ENCODE measurements around the gene SARDH.

The SARDH gene

DNA sequence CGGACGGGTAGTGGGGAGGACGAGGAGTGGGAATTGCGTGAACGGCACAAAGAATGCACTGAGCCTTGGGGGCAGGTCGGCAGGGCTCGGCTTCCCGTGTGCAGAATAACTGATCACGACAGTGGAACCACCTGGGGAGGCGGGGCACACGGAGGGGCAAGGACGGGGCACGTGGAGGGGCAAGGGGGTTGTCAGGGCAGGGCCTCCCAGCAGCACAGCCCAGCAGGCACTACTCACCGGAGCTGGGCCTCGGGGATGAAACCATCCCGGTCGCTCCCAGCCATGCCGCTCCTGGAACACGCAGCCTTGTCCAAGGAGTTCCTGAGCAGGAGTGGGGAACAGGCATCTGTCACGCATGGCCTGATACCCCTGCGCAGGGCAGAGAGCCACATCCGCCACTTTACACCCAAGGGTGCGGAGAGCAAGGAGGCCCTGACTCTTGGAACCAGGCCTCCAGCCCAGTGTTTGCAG lies 33.4 kb downstream of the SARDH start:
- no peak for DNase-seq (ENCODE audit: extremely low read depth in 1 of 2, low read depth in 1 of 2)

DNA sequence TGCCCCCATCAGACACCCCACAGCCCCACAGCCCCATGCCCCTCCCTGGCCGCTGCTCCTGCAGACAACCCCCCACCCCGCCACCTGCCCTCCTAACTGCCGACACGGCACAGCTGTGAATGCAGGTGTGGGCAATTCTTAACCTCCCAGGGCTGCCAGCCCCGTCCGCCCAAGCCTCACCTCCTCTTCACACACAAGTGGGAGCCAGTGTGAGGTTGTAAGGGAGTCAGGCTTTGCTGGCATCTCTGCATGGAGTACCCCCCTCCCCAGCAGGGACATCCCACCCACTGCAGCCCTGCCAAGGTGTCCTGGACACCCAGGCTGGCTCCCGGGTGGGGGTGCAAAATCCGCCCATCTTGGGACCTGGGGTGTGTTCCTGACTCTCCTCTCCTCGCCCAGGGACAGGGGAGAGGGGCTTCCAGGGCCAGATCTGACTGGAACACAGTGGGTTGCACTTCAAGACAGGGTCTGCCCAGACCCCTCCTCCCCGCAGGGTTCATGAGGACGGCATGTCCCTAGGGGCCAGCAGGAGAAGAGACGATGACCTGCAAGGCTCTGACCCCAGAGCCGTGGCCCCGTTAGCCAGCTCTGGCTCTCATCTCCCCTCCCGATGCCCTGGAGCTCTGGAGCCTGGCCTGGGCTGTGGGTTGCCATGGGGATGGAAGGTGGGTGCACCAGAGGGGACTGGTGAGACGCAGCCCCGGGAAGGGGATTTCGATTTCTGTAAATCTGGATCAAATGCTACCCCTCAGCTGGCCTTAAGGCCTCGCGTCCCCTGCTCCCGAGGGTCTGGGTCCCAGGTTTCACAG lies 34.4 kb downstream of the SARDH start:
- DNase-seq (ENCODE audit: extremely low read depth in 1 of 2, low read depth in 1 of 2), result no peak

DNA sequence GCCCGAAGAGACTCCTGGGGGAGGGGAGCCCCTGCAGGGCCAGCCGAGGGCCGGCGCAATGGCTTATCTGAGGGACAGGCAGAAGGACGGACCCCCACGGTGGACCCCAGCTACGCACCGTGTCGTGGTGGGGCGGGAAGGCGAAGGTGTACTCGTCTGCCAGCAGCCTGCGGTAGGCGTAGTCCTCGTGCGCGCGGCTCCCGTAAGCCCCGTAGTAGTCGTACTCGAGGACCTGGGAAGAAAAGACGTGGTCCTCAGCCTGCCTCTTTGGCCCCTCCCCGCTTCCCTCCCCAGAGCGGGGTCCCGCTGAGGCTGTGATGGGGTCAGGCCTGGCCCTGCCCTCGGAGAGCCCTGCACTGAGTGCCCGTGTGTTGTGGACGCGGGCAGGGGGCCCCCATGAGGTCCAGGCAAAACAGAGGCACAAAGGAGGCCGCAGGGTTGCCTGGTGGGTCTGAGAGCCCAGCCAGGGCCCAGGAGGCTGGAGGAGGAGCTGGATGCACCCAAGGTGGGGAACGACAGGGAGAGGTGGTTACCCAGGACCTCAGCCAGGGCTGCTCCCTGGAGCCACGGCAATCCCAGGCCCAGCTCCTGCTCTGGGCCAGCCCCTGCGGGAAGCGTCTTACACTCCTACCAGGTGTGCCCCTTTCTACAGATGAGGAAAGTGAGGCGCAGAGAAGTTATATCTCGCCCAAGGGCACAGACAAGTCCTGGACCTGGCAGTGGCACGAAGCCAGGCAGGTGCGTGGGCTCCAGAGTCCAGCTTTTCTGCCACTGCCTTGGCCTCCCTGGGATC lies 35.2 kb downstream of the SARDH start:
- no peak for DNase-seq (ENCODE audit: extremely low read depth in 1 of 2, low read depth in 1 of 2)

DNA sequence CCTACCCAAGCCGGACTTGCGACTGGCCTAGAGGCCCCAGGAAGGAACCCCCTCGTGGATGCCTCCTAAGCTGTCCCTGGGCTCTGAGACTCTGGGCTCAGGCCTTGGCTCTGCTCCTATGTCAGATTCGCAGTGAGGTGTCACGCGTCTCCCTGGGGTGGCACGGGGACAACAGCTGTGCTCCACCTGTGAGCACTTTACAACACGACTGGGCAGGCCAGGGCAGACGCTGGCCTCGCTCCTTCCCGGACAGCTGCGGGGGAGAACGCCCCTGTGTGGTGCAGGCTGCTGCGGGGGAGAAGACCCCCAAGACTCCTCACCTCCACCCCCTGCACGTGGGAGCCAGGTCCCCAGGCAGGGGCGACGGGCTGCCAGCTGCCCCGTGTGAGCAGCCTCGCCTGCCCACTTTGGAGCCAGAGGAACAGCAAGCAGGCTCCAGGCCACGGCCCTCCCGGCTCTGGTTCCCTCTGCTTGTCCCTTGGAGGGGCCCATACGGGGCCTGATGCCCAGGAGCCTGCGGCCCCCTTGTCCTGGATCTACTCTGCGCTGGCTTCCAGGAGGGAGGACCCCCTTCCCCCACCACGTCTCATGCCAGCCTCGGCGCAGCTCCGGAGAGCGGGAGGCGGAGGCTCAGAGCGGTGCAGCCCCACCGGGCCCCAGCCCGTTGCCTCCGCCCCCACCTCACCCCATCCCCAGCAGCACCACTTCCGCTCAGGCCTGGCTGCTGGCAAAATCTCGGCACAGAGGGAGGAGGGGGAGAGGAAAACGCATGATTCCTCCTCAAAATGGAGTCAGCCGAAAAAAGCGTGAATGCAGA lies 36.0 kb downstream of the SARDH start:
- peak; percentile 33 to 40 for DNase-seq (ENCODE audit: extremely low read depth in 1 of 2, low read depth in 1 of 2)

DNA sequence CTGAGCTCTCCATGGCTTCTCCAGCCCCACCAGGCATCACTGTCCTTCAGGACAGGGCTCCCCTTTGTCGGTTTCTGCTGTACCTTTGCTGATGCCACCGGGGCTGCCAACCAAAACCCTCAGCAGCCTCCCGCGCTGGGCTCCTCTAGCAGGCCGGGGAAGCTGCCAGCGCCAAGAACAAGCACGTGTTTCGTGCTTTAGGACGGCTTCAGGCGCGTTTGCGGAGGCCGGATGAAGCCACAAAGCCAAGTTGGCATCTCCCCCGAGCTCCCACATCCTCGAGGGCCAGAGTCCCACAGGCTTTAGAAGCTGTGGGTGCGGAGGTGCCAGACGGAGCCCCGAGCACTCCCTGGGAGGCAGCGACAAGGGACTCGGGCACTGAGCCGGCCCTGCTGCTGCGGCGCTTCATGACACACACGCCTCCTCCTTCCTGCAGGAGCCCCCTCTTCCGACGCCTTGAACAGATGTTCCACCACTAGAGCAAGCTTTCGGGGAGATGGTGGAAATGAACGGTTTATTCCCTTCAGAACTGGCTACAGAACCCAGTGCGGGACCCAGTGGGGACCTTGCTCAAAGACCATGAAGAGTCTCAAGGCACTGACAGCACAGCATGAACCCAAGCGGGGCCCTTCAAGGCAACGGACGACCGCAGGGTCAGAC lies 36.7 kb downstream of the SARDH start:
- DNase-seq (ENCODE audit: extremely low read depth in 1 of 2, low read depth in 1 of 2), result peak in 1 of 2 donors; percentile 14

DNA sequence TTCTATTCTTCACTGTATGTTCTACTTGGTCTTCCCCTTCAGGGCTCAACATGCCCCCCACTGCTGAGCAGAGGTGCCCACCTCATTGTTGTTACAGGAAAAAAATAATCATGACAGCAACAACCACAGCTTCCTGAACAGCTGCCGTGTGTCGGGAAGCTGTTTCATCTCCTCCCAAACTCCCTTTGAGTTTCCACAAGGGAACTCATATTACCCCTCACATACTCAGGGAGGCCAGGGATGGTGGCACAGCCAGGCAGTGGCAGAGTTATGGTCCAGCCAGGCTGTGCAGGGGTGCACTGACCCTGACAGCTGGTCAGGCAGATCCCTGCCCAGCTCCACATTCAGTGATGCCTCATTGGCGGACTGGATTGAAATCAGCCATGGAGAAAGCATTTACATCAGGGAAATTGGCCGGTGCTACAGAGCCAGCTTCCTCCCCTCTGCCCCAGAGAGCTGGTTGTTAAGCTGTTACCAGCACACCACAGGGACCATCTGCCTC lies 37.3 kb downstream of the SARDH start:
- DNase-seq (ENCODE audit: extremely low read depth in 1 of 2, low read depth in 1 of 2), result no peak

DNA sequence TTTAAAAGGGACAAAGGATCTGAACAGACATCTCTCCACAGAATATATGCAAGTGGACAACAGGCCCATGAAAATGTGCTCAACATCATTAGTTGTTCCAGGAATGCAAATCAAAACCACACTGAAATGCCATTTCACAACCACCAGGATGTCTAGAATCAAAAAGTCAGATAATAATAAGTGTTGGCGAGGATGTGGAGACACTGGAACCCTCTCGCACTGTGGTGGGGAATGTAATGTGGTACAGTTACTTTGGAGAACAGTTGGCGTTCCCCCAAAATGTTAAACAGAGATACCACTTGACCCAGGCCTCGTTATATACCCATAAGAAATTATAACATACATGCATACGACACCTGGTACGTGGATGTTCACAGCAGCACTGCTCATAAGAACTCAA lies 38.6 kb downstream of the SARDH start:
- no peak for DNase-seq (ENCODE audit: extremely low read depth in 1 of 2, low read depth in 1 of 2)

DNA sequence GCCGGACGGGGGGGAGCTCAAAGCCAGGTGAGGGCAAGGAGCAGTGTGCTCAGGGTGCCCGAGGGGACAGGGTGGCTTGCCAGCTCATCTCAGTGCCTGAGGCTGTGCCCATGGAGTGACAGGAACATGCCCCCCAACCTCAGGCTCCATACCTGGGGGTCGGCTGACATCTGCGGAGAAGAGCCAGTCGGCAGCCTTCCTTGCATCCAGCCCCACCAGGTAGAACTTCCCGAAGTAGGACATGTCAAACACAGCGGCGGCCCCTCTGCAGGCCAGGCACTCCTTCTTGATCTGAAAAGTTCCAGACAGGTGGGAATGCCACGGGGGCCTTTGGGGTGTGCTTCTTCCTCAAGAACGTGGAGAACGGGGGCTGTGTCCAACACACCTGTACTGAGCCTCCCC lies 42.1 kb downstream of the SARDH start:
- DNase-seq (ENCODE audit: extremely low read depth in 1 of 2, low read depth in 1 of 2), result no peak

DNA sequence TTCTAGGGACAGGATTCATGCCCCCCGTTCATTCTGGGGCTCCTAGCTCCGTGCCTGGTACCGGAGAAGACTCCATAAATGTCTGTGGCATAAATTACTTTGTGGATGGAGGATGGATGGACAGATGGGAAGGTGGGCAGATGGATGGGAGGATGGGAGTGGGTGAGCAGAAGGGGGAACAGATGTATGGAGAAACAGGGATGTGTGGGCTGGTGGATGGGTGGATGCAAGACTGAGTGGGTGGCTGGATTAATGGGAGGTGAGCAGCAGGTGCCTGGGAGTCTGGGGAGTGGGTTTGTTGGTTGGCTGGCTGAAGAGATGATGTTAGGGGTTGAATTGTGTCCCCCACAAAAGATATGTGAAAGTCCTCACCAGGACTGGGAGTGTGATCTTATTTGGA lies 43.5 kb downstream of the SARDH start:
- no peak for DNase-seq (ENCODE audit: extremely low read depth in 1 of 2, low read depth in 1 of 2)

DNA sequence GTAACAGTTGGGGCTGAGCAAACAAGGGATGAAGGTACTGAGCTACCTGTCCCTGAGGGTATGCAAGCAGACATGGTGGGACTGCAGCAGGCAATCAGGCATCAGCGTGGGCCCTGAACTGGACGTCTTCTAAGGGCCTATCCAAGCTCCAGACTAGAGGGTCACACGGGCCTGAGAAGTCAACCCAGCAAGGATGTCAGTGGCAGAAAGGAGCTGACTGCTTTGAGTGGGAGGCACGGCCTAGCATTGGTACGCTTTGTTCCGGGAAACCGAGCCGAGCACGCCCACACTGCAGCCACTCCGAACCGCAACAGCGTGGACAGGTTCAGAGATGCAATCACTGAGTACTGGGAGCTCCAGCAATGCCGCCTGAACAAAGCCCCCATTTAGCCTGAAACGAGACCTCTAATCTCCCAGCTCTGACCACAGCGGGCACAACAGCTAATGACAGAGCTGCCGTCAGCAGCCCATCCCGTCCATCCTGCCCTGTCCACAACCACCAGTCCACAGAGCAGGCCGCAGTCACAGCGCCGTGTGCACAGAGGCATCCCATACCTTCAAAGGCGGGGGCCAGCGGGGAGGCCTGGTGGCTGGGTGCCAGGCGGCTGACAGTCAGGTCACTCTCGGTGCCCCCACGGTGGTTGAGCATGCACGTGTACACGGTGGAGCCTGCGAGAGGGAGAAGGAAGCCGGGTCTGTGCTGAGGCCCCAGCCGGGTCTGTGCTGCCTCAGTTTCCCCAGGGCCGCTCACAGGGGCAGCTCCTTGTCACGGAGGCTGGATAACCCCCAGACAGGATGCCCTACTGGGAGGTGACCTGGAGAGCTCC lies 44.2 kb downstream of the SARDH start:
- DNase-seq (ENCODE audit: extremely low read depth in 1 of 2, low read depth in 1 of 2), result no peak

DNA sequence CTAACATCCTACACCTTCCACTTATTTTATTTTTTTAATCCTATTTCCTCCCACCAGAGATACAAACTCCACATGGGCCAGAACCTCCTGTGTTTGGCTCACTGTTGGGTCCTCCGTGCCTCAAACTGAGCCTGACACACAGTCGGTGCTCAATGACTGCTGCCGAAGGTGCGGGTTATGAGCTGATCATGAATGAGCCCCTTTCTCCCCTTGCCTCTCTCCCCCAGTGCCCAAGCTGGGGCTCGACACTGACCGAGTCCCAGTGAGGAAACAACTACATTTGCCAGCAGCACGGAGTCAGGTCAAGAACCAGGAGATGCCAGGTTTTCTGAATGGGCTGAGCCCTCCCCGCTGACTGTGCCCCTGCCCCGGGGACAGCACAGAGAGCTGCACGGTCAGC lies 45.0 kb downstream of the SARDH start:
- no peak for DNase-seq (ENCODE audit: extremely low read depth in 1 of 2, low read depth in 1 of 2)

DNA sequence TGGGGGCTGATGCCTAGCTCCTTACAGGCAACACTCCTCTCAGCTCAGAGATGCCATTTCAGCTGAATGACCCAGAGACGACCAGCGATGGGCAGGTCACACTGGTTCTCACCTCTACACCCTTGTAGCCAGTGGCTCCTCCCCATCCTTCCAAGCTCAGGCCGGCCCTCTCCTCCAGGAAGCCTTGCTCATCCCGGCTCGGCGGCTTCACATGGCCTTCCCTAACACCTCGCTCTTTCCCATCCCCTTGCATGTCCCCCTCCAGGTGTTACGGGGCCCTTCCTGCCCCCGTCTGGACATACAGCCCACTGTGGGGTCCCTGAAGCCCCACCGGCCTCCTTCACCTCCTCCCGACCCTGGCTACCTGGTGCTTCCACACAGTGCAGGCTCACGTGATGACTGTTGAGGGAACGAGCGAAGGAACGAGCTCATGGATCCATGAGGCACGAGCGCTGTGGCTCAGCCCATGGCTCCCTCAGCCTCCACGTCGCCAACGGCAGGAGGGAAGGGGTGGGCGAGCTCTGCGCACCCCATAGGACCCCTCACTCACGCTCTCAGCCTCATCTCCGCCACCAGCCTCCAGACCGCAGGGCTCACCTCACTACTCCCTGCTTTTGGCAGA lies 45.7 kb downstream of the SARDH start:
- DNase-seq (ENCODE audit: extremely low read depth in 1 of 2, low read depth in 1 of 2), result no peak

DNA sequence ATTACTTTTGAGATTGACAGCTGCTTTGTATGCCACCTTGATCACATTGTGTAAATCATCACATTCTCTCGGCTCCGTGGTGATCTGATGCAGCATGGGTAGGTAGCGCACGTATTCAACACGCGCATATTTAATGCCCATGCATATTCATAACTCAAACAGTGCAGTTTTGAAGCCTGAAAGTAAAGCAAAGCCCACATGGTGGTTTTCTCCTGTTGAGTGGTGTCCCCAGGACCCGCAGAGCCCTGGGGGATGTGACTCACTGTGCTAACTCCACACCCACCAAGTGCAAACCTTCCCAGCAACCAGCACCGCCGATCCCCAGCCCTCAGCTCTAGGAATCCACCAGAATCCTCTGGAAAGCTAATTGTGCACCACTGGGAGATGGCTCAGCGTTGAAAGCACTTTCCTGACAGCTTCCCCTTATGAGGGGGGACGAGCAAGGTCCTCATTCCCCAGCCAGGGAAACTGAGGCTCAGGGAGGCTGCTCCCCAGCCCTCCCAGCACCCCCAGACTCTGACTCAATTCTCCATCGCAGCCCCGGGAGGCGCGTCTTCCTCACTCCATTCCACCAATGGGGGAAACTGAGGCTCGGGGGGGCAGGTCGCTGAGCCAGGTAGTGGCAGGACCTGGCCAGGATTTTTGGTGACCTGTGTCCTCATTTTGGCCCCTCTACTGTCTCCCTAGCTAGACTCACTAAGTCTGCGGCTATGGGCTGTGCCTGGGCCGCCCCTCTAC lies 46.4 kb downstream of the SARDH start:
- peak in 1 of 2 donors; percentile 47 for DNase-seq (ENCODE audit: extremely low read depth in 1 of 2, low read depth in 1 of 2)

DNA sequence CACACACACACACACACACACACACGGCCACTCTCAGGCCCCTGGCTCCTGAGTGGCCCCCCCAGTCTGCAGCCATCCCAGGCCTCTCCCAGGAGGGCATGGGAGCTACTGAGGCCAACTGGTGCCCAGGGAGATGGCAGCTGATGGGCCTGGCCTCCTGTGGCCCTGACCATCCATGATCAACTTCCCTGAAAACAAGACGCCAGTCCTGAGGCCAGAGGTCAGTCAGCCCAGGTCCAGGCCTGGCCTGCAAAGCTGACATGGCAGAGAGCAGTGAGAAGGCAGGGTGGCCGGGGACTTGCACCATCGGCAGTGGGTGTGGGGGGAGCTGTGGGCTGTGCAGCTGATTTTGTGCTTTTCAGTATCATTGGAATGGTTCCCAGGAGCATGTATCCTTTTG lies 47.0 kb downstream of the SARDH start:
- DNase-seq (ENCODE audit: extremely low read depth in 1 of 2, low read depth in 1 of 2), result no peak

DNA sequence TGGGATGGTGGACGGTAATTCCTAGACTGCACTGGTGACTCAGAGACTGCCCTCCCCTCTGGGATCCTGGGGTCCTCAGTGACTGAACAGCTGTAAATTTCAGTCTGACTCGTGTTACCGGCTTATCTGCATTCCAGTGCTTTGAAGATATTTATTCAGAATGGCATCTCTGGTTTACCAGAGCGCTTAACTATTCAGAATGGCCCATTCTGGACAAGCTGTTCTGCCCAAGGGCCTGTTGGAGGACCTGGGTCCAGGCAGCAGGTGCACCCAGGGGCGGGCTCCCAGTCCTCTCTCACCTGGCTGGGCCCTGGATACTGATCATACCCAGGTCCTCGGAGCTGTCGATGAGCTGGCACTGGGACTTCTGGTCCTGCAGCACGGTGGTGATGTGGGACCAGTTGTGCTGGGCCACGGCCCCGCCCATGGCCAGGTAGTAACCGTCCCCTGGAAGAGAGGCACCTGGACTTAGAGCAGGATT lies 48.0 kb downstream of the SARDH start:
- DNase-seq (ENCODE audit: extremely low read depth in 1 of 2, low read depth in 1 of 2), result no peak

DNA sequence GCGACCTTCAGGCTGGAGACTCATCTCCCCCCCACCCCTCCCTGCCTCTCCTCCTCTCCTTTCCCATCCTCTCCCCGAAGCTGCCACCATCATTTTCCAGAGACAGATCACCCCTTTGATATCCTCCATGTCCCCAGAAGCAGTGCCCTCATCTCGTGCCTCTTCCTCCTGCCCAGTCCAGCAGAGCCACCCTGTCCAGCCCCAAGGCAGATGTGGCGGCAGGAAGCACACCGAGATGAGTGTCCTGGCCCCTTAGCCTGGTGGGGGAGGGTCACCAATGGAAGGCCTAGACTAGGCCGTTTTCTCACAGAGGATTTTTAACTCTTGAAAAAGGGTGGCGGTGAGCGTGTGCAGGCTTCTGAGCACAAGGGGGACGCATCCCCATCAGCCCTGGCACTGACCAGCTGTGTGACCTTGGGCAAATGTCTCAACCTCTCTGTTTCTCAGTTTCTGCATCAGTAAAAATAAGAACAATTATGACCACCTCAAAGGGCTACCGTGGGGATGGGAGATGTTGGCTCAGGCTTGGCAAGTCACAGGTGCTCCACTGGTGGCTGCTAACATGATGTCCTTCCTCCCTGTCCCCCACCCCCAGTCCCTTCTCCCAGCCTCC lies 48.9 kb downstream of the SARDH start:
- no peak for DNase-seq (ENCODE audit: extremely low read depth in 1 of 2, low read depth in 1 of 2)

DNA sequence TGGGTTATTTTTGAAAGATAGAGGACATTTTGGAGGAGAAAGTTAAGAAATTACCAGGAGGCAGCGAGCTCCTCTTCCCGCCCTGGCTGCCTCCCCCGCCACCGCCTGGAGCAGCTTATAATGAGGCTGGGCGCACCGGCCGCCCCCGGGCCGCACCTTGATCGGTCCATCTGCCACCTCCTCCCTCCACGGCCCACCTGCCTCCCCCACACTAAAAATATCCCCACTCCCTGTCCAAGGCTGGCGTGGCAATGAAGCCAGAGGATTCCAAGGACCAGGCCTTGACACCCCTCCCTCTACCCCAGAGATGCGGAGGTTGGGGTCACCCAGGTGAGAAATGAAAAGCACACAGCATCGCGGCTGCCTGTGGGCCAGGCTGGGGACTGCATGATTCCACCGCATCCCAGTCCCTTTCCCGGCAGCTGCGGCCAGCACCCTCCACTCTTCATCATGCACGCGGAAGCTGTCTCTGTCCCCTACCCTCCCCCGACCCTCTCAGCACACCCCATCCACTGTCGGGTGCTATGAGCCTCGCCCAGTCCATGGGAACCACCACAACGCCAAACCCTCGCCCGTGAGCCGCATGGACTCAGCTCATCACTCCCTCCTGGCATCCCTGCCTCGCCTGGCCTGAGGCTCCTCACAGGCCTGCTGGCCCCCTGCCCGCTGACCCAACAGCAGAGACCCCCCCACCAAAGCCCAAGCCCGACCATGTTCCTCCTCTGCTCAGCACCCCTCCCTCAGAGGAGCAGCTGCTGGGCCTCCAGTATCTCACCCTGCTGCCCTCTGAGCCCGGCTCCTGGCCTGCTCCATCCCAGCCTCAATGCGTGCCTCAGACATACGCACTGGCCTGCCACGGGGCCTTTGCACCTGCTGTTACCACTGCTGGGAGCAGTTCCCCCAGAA lies 50.0 kb downstream of the SARDH start:
- no peak for DNase-seq (ENCODE audit: extremely low read depth in 1 of 2, low read depth in 1 of 2)
